ENCODE data around the gene TPD52L1.

DNA sequence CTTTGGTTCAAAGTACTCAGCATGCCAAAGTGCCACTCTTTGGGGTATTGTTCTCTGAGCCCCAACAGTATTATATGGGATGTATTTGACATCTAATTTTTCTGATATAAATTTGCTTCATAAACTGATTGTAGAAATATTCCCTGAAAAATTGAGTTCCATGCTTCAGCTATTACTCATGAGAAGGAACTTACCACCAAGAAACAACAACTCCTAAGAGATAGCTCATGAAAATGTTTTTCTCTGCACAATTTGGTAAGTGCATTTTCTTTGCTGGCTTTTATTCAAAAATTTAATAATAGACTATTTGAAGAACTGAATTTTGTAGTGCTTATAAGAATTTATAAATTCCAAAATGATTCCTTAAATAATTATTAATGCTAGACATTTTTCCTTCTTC, 12.8 kb upstream of the TPD52L1 start:
- TF ChIP-seq POLR2AphosphoS5 (IDR thresholded peaks at IDR 0.05; ENCODE audit: low read depth, low read length) (no peak), SIN3A (IDR thresholded peaks at IDR 0.05; ENCODE audit: borderline replicate concordance, insufficient read depth, low read length) (no peak), FOXP2 (optimal IDR thresholded peaks at IDR 0.05; ENCODE audit: borderline replicate concordance, extremely low read depth, extremely low read length, insufficient read depth) (no peak)
- TF ChIP-seq, protein P1, sequence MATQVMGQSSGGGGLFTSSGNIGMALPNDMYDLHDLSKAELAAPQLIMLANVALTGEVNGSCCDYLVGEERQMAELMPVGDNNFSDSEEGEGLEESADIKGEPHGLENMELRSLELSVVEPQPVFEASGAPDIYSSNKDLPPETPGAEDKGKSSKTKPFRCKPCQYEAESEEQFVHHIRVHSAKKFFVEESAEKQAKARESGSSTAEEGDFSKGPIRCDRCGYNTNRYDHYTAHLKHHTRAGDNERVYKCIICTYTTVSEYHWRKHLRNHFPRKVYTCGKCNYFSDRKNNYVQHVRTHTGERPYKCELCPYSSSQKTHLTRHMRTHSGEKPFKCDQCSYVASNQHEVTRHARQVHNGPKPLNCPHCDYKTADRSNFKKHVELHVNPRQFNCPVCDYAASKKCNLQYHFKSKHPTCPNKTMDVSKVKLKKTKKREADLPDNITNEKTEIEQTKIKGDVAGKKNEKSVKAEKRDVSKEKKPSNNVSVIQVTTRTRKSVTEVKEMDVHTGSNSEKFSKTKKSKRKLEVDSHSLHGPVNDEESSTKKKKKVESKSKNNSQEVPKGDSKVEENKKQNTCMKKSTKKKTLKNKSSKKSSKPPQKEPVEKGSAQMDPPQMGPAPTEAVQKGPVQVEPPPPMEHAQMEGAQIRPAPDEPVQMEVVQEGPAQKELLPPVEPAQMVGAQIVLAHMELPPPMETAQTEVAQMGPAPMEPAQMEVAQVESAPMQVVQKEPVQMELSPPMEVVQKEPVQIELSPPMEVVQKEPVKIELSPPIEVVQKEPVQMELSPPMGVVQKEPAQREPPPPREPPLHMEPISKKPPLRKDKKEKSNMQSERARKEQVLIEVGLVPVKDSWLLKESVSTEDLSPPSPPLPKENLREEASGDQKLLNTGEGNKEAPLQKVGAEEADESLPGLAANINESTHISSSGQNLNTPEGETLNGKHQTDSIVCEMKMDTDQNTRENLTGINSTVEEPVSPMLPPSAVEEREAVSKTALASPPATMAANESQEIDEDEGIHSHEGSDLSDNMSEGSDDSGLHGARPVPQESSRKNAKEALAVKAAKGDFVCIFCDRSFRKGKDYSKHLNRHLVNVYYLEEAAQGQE (IDR thresholded peaks at IDR 0.05; ENCODE audit: insufficient read depth in 1 of 2, low read depth in 2 of 2, low read length in 2 of 2), result no peak
